GM19395 (cell line): Measurements from ENCODE around the gene HS1BP3.

Experiments used
- ATAC-seq: cut with Tn5 transposase; IDR thresholded peaks from one replicate; pipeline ENCODE4 v1.9.1; 2021; ENCODE audit warnings: mild to moderate bottlenecking, moderate library complexity; ENCODE audit not compliant: unreplicated experiment

HS1BP3 gene

GRCh38 chr2:20633001-20633400 is 17.9 kb downstream of the HS1BP3 start:
- no peak for ATAC-seq

GRCh38 chr2:20632446-20632990 is 18.4 kb downstream of the HS1BP3 start:
- ATAC-seq = no peak

- ATAC-seq = no peak
These were observed 19.1 kb downstream of the HS1BP3 start for GRCh38 chr2:20631617-20632307.

GRCh38 chr2:20630967-20631366 is 19.9 kb downstream of the HS1BP3 start:
- ATAC-seq = no peak

GRCh38 chr2:20629581-20630171 is 21.2 kb downstream of the HS1BP3 start:
- ATAC-seq = no peak

GRCh38 chr2:20629181-20629580 is 21.7 kb downstream of the HS1BP3 start:
- no peak for ATAC-seq

- ATAC-seq = no peak
These were observed 23.1 kb downstream of the HS1BP3 start for GRCh38 chr2:20627712-20628380.

- ATAC-seq = no peak
These were observed 24.0 kb downstream of the HS1BP3 start for GRCh38 chr2:20626698-20627513.

GRCh38 chr2:20626392-20626697 is 24.6 kb downstream of the HS1BP3 start:
- no peak for ATAC-seq

GRCh38 chr2:20625491-20626391 is 25.2 kb downstream of the HS1BP3 start:
- ATAC-seq = no peak

- ATAC-seq = no peak
These were observed 25.9 kb downstream of the HS1BP3 start for GRCh38 chr2:20624884-20625485.

GRCh38 chr2:20624156-20624883 is 26.6 kb downstream of the HS1BP3 start:
- ATAC-seq = no peak

- ATAC-seq = no peak
These were observed 27.1 kb downstream of the HS1BP3 start for GRCh38 chr2:20623741-20624155.

- ATAC-seq = no peak
These were observed 27.7 kb downstream of the HS1BP3 start for GRCh38 chr2:20623241-20623640.

- ATAC-seq = no peak
These were observed 28.2 kb downstream of the HS1BP3 start for GRCh38 chr2:20622731-20623130.

- ATAC-seq = no peak
These were observed 28.6 kb downstream of the HS1BP3 start for GRCh38 chr2:20622296-20622686.

- no peak for ATAC-seq
These were observed 29.3 kb downstream of the HS1BP3 start for GRCh38 chr2:20621366-20622295.

- ATAC-seq = no peak
These were observed 30.1 kb downstream of the HS1BP3 start for GRCh38 chr2:20620696-20621365.
